Activated T-cell treated with anti-CD3 and anti-CD28 coated beads, Interleukin-2, amount 50 U/mL, for 72 hours (primary cell): ENCODE results near the gene SLC50A1. TPM values are rescaled to one million over a fixed set of nuclear protein-coding genes. Genes with fewer than 3 reads are reported as not detected.
A peak's percentile ranks its signal among the peaks of the same experiment; 100 is the strongest.

ENCODE experiments used
- ATAC-seq, 2 donors: fragments of 150-1000 bp; cut with Tn5 transposase; replicated peaks in 1 of 2; 2 replicates each; pipeline ENCODE4 v1.10.0; 2021; ENCODE audit warnings: moderate library complexity in 2 of 2, mild to moderate bottlenecking in 1 of 2
- DNase-seq, 2 donors: peaks; one replicate each; pipeline ENCODE4 v3.0.0; 2021 to 2022; ENCODE audit warnings: mixed read lengths in 1 of 2
- H3K27ac Mint-ChIP-seq: one replicate; pipeline ENCODE4 v1.8.0; 2022; ENCODE audit warnings: mild to moderate bottlenecking, moderate library complexity, mixed read lengths
- H3K27me3 Mint-ChIP-seq: one replicate; pipeline ENCODE4 v1.8.0; 2022; ENCODE audit warnings: low read depth, mixed read lengths
- H3K36me3 Mint-ChIP-seq, 2 donors: one replicate each; pipeline ENCODE4 v1.8.0; 2022; ENCODE audit warnings: mixed read lengths in 2 of 2, mild to moderate bottlenecking in 1 of 2; ENCODE audit not compliant: insufficient read depth in 2 of 2
- H3K4me1 Mint-ChIP-seq: one replicate; pipeline ENCODE4 v1.8.0; 2022; ENCODE audit warnings: low read depth, mixed read lengths
- H3K4me3 Mint-ChIP-seq, 2 donors: one replicate each; pipeline ENCODE4 v1.8.0; 2022; ENCODE audit warnings: mild to moderate bottlenecking in 2 of 2, mixed read lengths in 2 of 2, moderate library complexity in 2 of 2
- H3K9me3 Mint-ChIP-seq, 2 donors: one replicate each; pipeline ENCODE4 v1.8.0; 2022; ENCODE audit warnings: mixed read lengths in 2 of 2
- total RNA-seq, 2 donors: library from RNA; stranded (reverse); gene quantifications; one replicate each; pipeline ENCODE4 v1.2.3, GENCODE V29; 2022

SLC50A1 gene, protein sequence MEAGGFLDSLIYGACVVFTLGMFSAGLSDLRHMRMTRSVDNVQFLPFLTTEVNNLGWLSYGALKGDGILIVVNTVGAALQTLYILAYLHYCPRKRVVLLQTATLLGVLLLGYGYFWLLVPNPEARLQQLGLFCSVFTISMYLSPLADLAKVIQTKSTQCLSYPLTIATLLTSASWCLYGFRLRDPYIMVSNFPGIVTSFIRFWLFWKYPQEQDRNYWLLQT
- total RNA-seq, result 10 to 100 TPM; 65.0 to 66.3 TPM

DNA sequence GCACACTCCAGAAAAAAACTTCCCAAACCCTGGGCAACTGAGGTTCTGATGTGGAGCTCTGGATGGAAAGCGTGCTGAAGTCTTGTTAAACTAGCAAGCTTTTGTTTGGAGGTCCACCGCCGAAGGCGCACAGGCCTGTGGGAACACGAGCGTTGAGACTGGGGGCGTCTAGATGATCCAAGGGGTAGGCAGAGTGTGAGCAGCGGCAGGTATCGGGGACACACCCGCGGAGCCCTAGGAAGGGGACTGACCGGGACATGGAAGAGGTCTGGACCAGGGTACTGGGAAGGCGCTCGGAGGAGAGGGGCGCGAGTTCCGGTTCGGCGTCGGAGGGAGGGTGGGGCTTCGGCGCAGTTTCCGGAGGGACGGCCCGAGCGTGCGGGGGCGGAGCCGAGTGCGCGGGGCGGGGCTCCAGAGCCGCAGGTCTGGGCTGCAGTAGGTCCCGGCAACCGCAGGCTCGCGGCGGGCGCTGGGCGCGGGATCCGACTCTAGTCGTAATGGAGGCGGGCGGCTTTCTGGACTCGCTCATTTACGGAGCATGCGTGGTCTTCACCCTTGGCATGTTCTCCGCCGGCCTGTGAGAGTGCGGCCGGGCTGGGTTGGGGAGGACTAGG is at the start of gene SLC50A1:
Gene SLC50A1, plus strand, starts transcription at position 438 of the 614 bp plus-strand sequence. Its CDS starts 60 bp downstream, at position 498.
- peak within 1 kb of the TSS; percentile 92 for H3K4me3 Mint-ChIP-seq
- no peaks in the 10 kb centered on the region for H3K9me3 Mint-ChIP-seq
- peaks cover 46% of the 10 kb centered on the region for H3K4me1 Mint-ChIP-seq
- H3K27me3 Mint-ChIP-seq, result no peaks in the 10 kb centered on the region
- peak; percentile 97 for DNase-seq
- H3K27ac Mint-ChIP-seq, result peak within 1 kb of the TSS; percentile 97
- peaks cover 7 to 10% of the 10 kb centered on the region in 2 donors for H3K36me3 Mint-ChIP-seq
- peak; percentile 81 to 85 for ATAC-seq

DNA sequence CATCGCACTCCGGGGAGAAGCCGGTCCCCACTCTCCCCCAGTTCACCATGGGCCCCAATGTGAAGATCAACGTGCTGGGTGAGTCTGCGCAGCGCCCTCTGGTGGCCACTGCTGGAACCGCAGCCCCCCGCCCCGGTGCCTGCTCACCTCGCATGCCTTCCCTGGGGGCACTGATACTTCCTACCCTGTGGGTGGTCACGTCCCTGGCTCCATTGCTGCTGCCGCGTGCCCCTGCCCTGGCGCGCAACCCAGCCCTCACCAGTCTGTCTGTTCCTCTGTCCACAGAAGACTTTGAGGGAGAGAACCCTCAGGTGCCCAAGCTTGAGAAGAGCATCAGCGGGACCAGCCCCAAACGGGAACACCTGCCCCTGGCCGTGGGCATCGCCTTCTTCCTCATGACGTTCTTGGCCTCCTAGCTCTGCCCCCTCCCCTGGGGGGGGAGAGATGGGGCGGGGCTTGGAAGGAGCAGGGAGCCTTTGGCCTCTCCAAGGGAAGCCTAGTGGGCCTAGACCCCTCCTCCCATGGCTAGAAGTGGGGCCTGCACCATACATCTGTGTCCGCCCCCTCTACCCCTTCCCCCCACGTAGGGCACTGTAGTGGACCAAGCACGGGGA is 49.4 kb upstream of the SLC50A1 start:
- peaks cover 40% of the 10 kb centered on the region for H3K4me1 Mint-ChIP-seq
- peak; percentile 14 to 22 for ATAC-seq
- peak overlapping the region; percentile 84 to 88 for H3K4me3 Mint-ChIP-seq
- H3K27ac Mint-ChIP-seq, result peak overlapping the region; percentile 81
- H3K9me3 Mint-ChIP-seq, result no peaks in the 10 kb centered on the region
- peak; percentile 85 to 90 for DNase-seq
- H3K36me3 Mint-ChIP-seq, result peaks cover 0 to 2% of the 10 kb centered on the region in 2 donors
- peaks cover 31% of the 10 kb centered on the region for H3K27me3 Mint-ChIP-seq

DNA sequence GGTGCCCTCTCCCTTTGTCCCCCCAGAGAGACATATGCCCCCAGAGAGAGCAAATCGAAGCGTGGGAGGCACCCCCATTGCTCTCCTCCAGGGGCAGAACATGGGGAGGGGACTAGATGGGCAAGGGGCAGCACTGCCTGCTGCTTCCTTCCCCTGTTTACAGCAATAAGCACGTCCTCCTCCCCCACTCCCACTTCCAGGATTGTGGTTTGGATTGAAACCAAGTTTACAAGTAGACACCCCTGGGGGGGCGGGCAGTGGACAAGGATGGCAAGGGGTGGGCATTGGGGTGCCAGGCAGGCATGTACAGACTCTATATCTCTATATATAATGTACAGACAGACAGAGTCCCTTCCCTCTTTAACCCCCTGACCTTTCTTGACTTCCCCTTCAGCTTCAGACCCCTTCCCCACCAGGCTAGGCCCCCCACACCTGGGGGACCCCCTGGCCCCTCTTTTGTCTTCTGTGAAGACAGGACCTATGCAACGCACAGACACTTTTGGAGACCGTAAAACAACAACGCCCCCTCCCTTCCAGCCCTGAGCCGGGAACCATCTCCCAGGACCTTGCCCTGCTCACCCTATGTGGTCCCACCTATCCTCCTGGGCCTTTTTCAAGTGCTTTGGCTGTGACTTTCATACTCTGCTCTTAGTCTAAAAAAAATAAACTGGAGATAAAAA is 48.7 kb upstream of the SLC50A1 start:
- Mint-ChIP-seq H3K36me3 (no peaks in the 10 kb centered on the region), H3K27ac (no peak overlapping the region), H3K9me3 (no peaks in the 10 kb centered on the region), H3K4me3 (peak overlapping the region; percentile 7 to 20), H3K4me1 (peaks cover 41% of the 10 kb centered on the region), H3K27me3 (peaks cover 23% of the 10 kb centered on the region)
- no peak for ATAC-seq
- no peak for DNase-seq

DNA sequence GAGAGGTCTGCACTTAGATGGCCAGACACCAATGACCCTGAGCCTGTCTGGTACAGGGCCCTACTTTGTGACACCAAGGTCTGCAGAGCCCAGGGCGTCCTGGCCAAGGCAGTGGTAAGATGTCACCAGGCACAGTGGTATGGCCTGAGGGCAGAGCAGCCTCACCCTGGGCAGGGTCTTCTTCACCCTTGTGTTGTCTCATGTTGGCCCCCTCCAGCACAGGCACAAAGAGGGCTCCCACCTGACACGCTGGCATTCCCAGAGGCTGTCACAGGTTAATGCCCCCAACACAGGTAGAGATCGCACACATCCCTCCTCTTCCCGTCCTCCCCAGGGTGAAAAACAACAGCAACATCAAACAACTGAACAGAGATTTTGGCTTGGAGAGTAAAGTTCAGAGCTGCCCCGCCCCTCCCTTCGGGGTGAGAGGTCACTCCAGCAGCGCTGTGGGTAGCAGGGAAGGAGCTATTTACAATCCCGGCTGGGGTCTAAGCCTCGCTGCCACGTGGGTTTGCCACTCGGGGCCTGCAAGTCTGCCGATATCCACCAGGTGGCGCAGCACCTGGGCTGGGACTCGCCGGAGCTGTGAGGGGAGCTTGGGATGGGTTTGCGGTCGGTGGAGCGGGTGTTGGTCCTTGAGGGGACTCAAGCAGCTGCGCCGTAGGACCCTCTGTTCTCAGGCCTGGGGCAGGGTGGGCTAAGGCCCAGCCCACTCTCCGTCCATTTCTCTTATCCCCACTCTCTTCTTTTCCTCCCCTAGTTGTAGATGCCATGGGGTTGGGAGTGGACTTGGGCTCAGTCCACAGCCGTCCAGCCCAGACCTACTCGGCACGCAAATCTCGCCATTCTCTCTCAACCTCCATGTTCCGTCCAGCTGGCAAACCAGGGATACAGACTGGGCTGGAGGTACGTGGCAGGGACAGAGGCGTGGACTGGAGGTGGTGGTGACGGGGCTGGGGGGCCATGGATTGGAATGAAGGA is 44.3 kb upstream of the SLC50A1 start:
- Mint-ChIP-seq H3K9me3 (no peaks in the 10 kb centered on the region), H3K4me1 (peaks cover 12% of the 10 kb centered on the region), H3K36me3 (no peaks in the 10 kb centered on the region), H3K27me3 (peaks cover 8% of the 10 kb centered on the region), H3K4me3 (peak overlapping the region in 1 of 2 donors; percentile 2), H3K27ac (no peak overlapping the region)
- ATAC-seq, result peak; percentile 84 to 86
- DNase-seq, result peak; percentile 82 to 86

DNA sequence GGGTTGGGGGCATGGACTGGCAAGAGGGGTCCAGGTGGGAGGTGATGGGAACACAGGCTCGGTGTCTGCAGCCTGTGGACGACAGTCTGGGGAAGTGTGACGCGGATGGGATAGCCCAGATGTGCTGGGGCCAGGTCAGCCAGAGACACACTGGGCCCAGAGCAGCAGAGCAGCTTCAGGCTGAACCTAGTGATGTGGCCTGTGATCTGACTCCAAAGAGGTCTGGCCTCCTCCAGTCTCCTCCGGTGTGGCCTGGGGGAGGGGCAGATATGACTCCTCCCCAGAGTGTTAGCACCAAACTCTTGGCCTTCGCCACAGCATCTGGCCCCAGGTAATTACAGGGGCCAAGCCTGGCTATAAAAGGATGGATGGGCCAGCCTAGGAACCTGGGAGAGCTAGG is 43.5 kb upstream of the SLC50A1 start:
- Mint-ChIP-seq H3K4me3 (no peak overlapping the region), H3K27me3 (peaks cover 8% of the 10 kb centered on the region), H3K36me3 (no peaks in the 10 kb centered on the region), H3K4me1 (peaks cover 11% of the 10 kb centered on the region), H3K27ac (no peak overlapping the region), H3K9me3 (no peaks in the 10 kb centered on the region)
- no peak for ATAC-seq
- no peak for DNase-seq

DNA sequence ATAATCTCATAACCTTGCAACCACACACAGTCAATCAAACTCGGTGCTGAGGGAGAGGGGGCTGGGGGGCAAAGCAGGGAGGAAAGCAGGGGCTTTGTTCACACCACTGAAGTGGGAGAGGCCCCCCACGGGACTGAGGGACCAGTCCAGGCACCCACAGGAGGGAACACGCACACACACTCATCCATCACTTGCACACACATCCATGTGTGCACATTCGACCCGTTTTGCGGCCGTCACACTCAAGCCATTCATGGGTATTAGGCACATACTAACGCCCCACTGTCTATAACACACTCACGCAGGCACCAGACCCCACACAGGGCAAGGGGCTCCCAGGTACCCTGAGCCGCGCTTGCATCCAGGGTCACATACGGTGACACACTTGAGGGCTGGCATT is 43.0 kb upstream of the SLC50A1 start:
- Mint-ChIP-seq H3K27me3 (peaks cover 8% of the 10 kb centered on the region), H3K4me1 (peaks cover 11% of the 10 kb centered on the region), H3K9me3 (no peaks in the 10 kb centered on the region), H3K27ac (no peak overlapping the region), H3K36me3 (no peaks in the 10 kb centered on the region), H3K4me3 (no peak overlapping the region)
- ATAC-seq, result no peak
- no peak for DNase-seq

DNA sequence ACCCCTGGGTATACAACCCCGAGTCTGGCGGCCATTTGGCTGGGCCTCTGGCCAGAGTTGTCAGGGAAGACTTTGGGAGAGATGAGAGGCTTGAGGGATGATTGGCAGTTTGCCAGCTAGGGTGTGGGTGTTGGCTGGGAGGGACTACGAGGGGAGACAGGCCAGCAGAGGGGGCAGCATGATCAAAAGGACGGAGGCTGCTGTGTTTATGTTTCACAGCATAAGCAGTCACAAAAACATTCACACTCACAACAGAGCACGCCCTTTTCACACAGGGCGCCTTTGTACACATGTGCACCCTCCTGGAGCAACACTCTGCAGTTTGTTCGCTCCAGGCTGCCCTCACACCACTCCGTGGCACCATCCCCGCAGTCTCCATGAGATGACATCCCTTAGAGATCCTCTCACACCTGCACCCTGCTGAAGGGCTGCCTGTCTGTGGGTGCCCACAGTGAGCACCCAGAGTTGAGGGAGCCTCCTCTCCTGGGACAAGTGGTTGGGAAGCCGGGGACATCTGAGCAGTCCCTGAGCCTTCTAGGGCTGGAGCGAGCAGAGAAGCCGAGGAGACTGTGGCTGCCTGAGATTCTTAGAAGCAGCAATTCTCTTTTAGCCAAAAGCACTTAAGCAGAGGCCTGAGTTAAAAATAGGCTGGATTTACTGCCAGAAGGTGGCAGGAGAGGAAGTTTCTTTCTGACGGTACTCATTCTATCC is 41.6 kb upstream of the SLC50A1 start:
- no peaks in the 10 kb centered on the region for H3K9me3 Mint-ChIP-seq
- no peak overlapping the region for H3K27ac Mint-ChIP-seq
- H3K27me3 Mint-ChIP-seq, result peaks cover 8% of the 10 kb centered on the region
- no peak for DNase-seq
- H3K36me3 Mint-ChIP-seq, result no peaks in the 10 kb centered on the region
- H3K4me1 Mint-ChIP-seq, result peaks cover 11% of the 10 kb centered on the region
- peak; percentile 47 to 51 for ATAC-seq
- no peak overlapping the region for H3K4me3 Mint-ChIP-seq

DNA sequence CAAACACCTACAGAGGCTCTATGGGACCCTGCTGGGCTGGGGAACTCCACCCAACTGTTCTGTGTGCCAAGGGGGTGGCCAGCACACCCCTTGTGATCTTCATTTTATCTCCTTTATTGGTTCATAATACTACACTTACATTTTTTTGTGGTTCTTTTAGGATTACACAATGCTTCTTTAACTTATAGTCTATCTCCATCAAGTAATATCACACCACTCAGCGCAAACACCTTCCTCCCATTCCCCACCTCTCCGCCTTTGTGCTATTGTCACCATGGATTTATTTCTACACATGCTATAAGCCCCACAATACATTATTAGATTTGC is 41.1 kb upstream of the SLC50A1 start:
- no peak for ATAC-seq
- Mint-ChIP-seq H3K9me3 (no peaks in the 10 kb centered on the region), H3K27me3 (peaks cover 8% of the 10 kb centered on the region), H3K27ac (no peak overlapping the region), H3K36me3 (no peaks in the 10 kb centered on the region), H3K4me1 (peaks cover 11% of the 10 kb centered on the region), H3K4me3 (no peak overlapping the region)
- no peak for DNase-seq

DNA sequence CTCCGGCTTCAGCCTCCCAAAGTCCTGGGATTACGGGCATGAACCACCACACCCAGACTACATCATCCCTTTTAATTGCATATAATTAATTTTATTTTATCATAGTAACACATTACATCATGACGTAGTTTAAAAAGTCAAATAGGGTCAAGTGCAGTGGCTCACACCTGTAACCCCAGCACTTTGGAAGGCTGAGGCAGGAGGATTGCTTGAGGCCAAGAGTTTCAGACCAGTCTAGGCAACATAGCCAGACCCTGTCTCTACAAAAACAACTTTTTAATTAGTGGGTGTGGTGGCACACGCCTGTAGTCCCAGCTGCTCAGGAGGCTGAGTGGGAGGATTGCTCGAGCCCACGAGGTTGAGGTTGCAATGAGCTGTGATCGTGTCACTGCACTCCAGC is 36.3 kb upstream of the SLC50A1 start:
- ATAC-seq, result no peak
- DNase-seq, result no peak
- peaks cover 8% of the 10 kb centered on the region for H3K27me3 Mint-ChIP-seq
- no peak overlapping the region for H3K4me3 Mint-ChIP-seq
- H3K9me3 Mint-ChIP-seq, result no peaks in the 10 kb centered on the region
- no peaks in the 10 kb centered on the region for H3K4me1 Mint-ChIP-seq
- H3K36me3 Mint-ChIP-seq, result no peaks in the 10 kb centered on the region
- H3K27ac Mint-ChIP-seq, result no peak overlapping the region

DNA sequence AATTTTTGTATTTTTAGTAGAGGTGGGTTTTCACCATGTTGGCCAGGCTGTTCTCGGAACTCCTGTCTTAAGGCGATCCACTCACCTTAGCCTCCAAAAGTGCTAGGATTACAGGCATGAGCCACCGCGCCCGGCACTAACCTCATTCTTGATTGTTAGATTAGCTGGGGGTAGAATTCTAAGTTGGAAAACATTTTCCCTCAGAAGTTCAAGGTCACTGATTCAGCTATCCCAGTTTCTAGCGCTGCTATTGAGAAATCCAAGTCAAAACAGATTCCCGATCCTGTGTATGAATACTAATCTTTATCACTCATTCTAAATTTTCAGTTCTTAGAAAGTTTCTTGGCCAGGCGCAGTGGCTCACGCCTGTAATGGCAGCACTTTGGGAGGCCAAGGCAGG is 32.3 kb upstream of the SLC50A1 start:
- H3K9me3 Mint-ChIP-seq, result no peaks in the 10 kb centered on the region
- H3K4me3 Mint-ChIP-seq, result no peak overlapping the region
- H3K27me3 Mint-ChIP-seq, result no peaks in the 10 kb centered on the region
- ATAC-seq (no peak), DNase-seq (no peak)
- H3K36me3 Mint-ChIP-seq, result no peaks in the 10 kb centered on the region
- H3K4me1 Mint-ChIP-seq, result no peaks in the 10 kb centered on the region
- H3K27ac Mint-ChIP-seq, result no peak overlapping the region

DNA sequence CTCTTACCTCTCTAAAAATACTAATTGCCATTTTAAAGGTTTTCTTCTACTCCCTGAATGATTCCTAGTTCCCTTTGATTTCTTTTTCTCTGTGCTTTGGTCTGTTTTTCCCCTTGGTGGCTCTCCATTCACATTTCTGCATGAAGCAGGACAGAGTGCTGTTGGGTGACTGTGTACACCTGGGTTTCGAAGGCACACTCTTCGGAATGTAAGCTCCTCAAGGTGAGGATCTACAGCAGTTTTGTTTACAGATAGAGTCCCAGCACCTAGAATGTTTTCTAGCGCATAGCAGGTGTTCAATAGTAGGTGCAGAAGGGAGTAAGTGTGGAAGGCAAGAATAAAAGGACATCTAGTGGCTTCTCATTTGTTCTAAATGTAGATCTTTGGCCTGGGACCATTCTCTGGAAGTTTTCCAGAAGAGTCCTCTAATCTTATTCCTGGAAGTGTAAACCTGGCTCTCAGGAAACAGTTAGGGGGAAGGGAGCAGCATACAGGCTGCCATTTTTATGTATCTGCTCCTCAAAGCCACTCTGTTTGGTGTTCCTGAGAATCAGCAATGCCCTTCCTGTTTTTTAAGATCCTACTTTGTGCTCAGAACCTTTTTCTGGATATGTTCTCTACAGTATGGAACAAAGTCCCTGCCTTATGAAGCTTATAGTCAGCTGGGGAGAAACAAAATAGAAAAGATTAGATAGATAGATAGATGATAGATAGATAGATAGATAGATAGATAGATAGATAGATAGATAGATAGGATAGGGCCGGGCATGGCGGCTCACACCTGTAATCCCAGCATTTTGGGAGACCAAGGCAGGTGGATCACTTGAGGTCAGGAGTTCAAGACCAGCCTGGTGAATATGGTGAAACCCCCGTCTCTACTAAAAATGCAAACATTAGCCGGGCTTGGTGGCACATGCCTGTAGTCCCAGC is 30.8 kb upstream of the SLC50A1 start:
- H3K4me3 Mint-ChIP-seq, result no peak overlapping the region
- no peak overlapping the region for H3K27ac Mint-ChIP-seq
- no peaks in the 10 kb centered on the region for H3K4me1 Mint-ChIP-seq
- DNase-seq, result no peak
- no peak for ATAC-seq
- no peaks in the 10 kb centered on the region for H3K9me3 Mint-ChIP-seq
- H3K27me3 Mint-ChIP-seq, result no peaks in the 10 kb centered on the region
- no peaks in the 10 kb centered on the region for H3K36me3 Mint-ChIP-seq
